ENCODE data around the gene ZNF467. TPM values are rescaled to one million over a fixed set of nuclear protein-coding genes. Genes with fewer than 3 reads are reported as not detected.
A peak's percentile ranks its signal among the peaks of the same experiment; 100 is the strongest.

The ZNF467 gene
- total RNA-seq, 1 donor from 2014 or later, result 0.20 TPM

DNA sequence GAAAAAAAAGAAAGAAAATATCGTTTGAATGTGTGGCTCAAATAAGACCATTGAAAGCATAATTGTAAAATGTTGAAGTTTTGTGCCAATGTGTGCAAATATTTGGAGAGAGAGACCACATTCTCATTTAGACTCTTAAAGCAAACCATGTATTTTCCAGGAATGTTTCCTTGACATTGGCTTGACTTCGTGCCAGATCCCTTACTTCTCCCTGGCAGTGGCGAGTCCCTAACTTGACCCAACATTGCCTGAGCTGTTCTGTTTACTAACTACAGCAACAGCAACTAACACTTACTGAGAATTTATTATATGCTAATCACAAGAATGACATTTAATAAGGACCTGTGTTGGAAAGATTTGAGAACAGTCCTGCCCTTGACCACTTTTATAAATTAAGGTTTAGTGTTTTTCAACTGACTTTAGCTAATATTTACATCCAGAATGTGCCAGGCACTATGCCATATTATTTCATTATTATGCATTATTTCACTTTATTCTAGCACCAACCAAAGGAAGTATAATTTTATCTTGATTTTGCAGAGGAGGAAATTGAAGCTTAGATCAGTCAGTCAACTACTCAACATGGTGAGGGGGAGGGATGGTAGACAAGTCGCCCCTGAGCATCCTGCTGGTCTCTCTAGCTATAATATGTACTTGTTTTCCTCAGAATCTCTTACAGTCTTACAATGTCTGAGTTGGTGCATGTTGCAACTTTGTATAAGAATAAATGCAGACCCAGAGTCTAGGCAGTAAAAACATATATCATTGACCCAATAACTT is 29.7 kb downstream of the ZNF467 start:
- H3K9me3 Mint-ChIP-seq, result no peaks in the 10 kb centered on the region
- H3K27me3 Mint-ChIP-seq, result peaks cover 21% of the 10 kb centered on the region
- no peaks in the 10 kb centered on the region for H3K36me3 Mint-ChIP-seq (ENCODE audit: low read depth)
- intact Hi-C loops (cut with micrococcal nuclease), result loop anchor here (2.0 kb wide), 1 partner anchor 29 kb away; a partner anchor contains a TSS
- DNase-seq (no peak), ATAC-seq (ENCODE audit: low read depth) (no peak)
- H3K4me1 Mint-ChIP-seq, result peaks cover 10% of the 10 kb centered on the region
- H3K27ac Mint-ChIP-seq, result no peak overlapping the region
- no peak overlapping the region for H3K4me3 Mint-ChIP-seq
- ChIA-PET CTCF (interaction anchor here (0.5 to 1.0 kb wide), 2 partner anchors 73 to 434 kb away, joined by 3 read pairs; no protein-coding TSS in a partner anchor), POLR2A (interaction anchor here (0.6 kb wide), 1 partner anchor 558 kb away, joined by 3 read pairs; no protein-coding TSS in a partner anchor)
- TF ChIP-seq, protein P1, sequence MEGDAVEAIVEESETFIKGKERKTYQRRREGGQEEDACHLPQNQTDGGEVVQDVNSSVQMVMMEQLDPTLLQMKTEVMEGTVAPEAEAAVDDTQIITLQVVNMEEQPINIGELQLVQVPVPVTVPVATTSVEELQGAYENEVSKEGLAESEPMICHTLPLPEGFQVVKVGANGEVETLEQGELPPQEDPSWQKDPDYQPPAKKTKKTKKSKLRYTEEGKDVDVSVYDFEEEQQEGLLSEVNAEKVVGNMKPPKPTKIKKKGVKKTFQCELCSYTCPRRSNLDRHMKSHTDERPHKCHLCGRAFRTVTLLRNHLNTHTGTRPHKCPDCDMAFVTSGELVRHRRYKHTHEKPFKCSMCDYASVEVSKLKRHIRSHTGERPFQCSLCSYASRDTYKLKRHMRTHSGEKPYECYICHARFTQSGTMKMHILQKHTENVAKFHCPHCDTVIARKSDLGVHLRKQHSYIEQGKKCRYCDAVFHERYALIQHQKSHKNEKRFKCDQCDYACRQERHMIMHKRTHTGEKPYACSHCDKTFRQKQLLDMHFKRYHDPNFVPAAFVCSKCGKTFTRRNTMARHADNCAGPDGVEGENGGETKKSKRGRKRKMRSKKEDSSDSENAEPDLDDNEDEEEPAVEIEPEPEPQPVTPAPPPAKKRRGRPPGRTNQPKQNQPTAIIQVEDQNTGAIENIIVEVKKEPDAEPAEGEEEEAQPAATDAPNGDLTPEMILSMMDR (IDR thresholded peaks at IDR 0.05), result no peak

DNA sequence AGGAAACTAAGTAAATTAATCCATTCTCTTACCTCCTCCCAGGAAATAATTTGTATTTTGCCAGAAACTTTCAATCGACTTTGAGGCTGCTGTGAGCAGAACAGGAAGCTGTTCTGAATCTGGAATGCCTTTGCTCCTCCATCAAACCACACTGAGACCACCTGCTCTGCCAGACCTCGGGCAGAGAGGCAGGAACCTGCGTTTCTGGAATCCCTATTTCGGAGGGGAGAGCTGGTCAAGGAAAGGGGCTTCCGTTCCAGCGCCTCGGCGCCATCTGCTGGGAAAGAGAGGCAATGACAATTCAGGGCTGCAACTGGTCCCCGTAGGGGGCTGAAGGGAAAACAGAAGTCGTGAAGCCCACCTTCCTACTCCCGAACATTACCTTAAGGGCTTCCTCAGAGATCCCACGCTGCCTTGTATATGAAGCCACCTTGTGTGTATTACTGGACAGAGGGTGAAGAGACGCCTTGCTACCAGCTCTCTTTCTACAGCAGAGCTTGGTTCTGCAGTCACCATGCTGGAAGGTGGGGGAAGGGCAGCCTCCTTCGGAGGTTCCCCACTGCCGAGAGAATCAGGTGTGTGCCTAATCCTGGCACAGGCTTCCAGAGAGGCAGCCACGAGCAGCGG is 31.2 kb downstream of the ZNF467 start:
- Mint-ChIP-seq H3K27me3 (peaks cover 26% of the 10 kb centered on the region), H3K4me3 (peak overlapping the region; percentile 76), H3K4me1 (peaks cover 10% of the 10 kb centered on the region), H3K9me3 (no peaks in the 10 kb centered on the region), H3K36me3 (ENCODE audit: low read depth) (no peaks in the 10 kb centered on the region), H3K27ac (no peak overlapping the region)
- ATAC-seq (ENCODE audit: low read depth) (peak; percentile 89), DNase-seq (peak; percentile 58)
- ChIA-PET CTCF (interaction anchor here (0.7 to 3.5 kb wide), 20 partner anchors 10 to 480 kb away, joined by 3 to 36 read pairs (median 4); partner anchors contain the start of genes ZNF777 and ZNF783), POLR2A (no interaction called here)
- intact Hi-C loops (cut with micrococcal nuclease), result loop anchor here (1.0 to 2.0 kb wide), 6 partner anchors 27 to 503 kb away; partner anchors contain the start of gene ZNF212
- TF ChIP-seq, protein P1 (IDR thresholded peaks at IDR 0.05), result peak; percentile 64

DNA sequence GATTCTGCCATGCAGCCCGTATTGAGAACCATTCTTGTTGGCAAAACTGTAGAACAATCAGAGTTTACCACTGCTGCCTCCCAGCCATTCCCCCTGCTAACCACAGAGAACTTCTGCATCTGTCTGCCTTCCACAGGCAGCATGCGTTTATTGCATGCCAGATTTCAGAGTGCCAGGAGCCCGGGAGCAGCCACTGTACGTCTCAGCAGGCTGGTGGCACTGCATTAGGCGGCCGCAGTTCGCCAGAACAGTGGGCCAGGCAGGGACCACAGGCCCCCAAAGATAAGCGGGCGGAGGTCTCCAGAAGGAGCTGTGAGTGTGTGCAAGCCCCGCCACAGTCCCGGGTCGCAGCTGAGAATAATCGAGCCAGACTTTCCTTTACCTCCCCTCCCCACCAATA is 31.8 kb downstream of the ZNF467 start:
- peaks cover 27% of the 10 kb centered on the region for H3K27me3 Mint-ChIP-seq
- ChIA-PET CTCF (interaction anchor here (0.7 to 3.5 kb wide), 18 partner anchors 10 to 480 kb away, joined by 3 to 36 read pairs (median 4); partner anchors contain the start of gene ZNF783), POLR2A (interaction anchor here (0.5 to 1.0 kb wide), 2 partner anchors 9 to 188 kb away, joined by 4 to 6 read pairs; no protein-coding TSS in a partner anchor)
- DNase-seq (no peak), ATAC-seq (ENCODE audit: low read depth) (peak; percentile 18)
- H3K4me3 Mint-ChIP-seq, result peak overlapping the region; percentile 76
- TF ChIP-seq, protein P1 (IDR thresholded peaks at IDR 0.05), result no peak
- H3K4me1 Mint-ChIP-seq, result peaks cover 10% of the 10 kb centered on the region
- H3K36me3 Mint-ChIP-seq (ENCODE audit: low read depth), result no peaks in the 10 kb centered on the region
- H3K9me3 Mint-ChIP-seq, result no peaks in the 10 kb centered on the region
- no peak overlapping the region for H3K27ac Mint-ChIP-seq
- intact Hi-C loops (cut with micrococcal nuclease), result loop anchor here (1.0 to 2.0 kb wide), 6 partner anchors 27 to 502 kb away; partner anchors contain the start of gene ZNF212

DNA sequence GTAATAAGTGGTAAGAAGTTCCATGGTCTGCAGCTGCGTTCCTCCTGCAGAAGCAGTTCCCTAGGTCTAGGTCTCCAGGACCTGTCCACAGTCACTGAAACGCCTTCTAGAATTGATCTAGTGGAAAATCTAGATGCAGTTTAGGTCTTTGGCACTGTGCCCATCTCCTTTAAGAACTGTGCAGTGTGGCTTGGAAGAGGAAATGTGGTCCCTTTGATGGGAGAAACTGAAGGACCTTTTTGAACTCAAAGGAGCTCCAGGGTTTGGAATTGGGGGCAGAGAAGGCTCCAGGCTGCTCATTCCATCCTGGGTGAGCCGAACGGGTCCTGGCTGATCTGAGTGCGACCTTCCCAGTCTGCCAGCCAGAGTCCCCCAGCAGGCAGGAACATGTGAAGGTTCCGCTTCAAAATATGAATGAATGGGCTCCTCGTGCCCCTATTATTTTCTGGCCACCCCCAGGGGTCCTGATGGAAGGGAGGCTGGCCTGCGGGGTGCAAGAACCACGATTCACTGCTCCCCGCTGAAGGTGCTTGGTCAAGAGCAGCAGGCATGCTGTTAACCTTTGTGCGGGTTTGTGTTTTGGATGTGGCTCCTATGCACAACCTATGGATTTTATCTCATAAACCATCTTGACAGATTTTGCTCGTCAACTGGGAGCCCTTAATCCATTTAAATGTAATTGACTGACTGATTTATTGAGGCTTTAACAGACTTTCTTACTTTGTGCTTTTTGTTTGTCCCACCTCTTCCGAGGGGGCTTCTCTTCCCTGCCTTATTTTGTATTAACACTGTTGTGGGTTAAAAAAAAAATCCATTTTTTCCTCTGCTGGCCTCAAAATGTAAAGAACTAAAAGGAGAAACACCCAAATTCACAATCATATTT is 36.7 kb downstream of the ZNF467 start:
- no peak overlapping the region for H3K27ac Mint-ChIP-seq
- H3K4me1 Mint-ChIP-seq, result peaks cover 16% of the 10 kb centered on the region
- no peak for DNase-seq
- ChIA-PET CTCF (no interaction called here), POLR2A (no interaction called here)
- peaks cover 12% of the 10 kb centered on the region for H3K36me3 Mint-ChIP-seq (ENCODE audit: low read depth)
- peaks cover 18% of the 10 kb centered on the region for H3K27me3 Mint-ChIP-seq
- intact Hi-C loops (cut with micrococcal nuclease), result no loop called here
- TF ChIP-seq, protein P1 (IDR thresholded peaks at IDR 0.05), result no peak
- H3K9me3 Mint-ChIP-seq, result no peaks in the 10 kb centered on the region
- no peak for ATAC-seq (ENCODE audit: low read depth)
- H3K4me3 Mint-ChIP-seq, result no peak overlapping the region
